Measurements from ENCODE around the gene LDAH. TPM values are rescaled to one million over a fixed set of nuclear protein-coding genes. Genes with fewer than 3 reads are reported as not detected.

Gene LDAH
- total and polyA plus RNA-seq, 7 donors = 6.0 to 18.3 (median 12.2) TPM

GRCh38 chr2:20635113-20635510 is 187.8 kb downstream of the LDAH start:
- Histone ChIP-seq H3K9me3 (no peaks in the 10 kb centered on the region), H3K4me3 (peak overlapping the region in 1 of 4 donors; percentile 4), H3K36me3 (peaks cover 0 to 8% (median 6%) of the 10 kb centered on the region in 4 donors), H3K27ac (peak overlapping the region; percentile 92 to 97 (median 94)), H3K4me1 (peaks cover 0 to 79% (median 70%) of the 10 kb centered on the region in 4 donors), H3K27me3 (no peaks in the 10 kb centered on the region)
- no peak for DNase-seq
- intact Hi-C loops (cut with DNase I) = loop anchor here (1.0 to 5.0 kb wide), 3 partner anchors 17 to 143 kb away; no protein-coding TSS in a partner anchor
- 37 to 80% methylated on average over 5 of the region's 5 CpGs for WGBS, 2 donors
- no peak for TF ChIP-seq CTCF (IDR thresholded peaks at IDR 0.05)
- no peak for TF ChIP-seq POLR2AphosphoS5 (IDR thresholded peaks at IDR 0.05)
- TF ChIP-seq POLR2A (IDR thresholded peaks at IDR 0.05) = no peak
- no peak for TF ChIP-seq EP300 (IDR thresholded peaks at IDR 0.05)

- intact Hi-C loops (cut with DNase I) = loop anchor here (1.0 to 5.0 kb wide), 3 partner anchors 16 to 142 kb away; no protein-coding TSS in a partner anchor
- H3K36me3 ChIP-seq = peaks cover 0 to 8% (median 3%) of the 10 kb centered on the region in 4 donors
- no peak for TF ChIP-seq EP300 (IDR thresholded peaks at IDR 0.05)
- no peak for TF ChIP-seq POLR2AphosphoS5 (IDR thresholded peaks at IDR 0.05)
- no peak for TF ChIP-seq CTCF (IDR thresholded peaks at IDR 0.05)
- no peak for TF ChIP-seq POLR2A (IDR thresholded peaks at IDR 0.05)
- H3K4me1 ChIP-seq = peaks cover 0 to 79% (median 71%) of the 10 kb centered on the region in 4 donors
- no peaks in the 10 kb centered on the region for H3K9me3 ChIP-seq
- peak; percentile 86 for DNase-seq
- H3K27ac ChIP-seq = peak overlapping the region; percentile 92 to 97 (median 94)
- no peak overlapping the region for H3K4me3 ChIP-seq
- WGBS, 2 donors = 36 to 68% methylated on average over 9 of the region's 9 CpGs
- no peaks in the 10 kb centered on the region for H3K27me3 ChIP-seq
Observed at GRCh38 chr2:20634507-20635112, 188.3 kb downstream of the LDAH start.

Other genes starting within 250 kb of the LDAH start
- 10 to 100 TPM; 32.3 to 54.6 (median 41.8) TPM for gene HS1BP3, start 172.0 kb downstream of the LDAH start, total RNA-seq
- gene HS1BP3, start 172.0 kb downstream of the LDAH start, polyA plus RNA-seq = 10 to 100 TPM; 25.2 to 36.3 (median 25.3) TPM
- 1 to 10 TPM in 1 of 4 donors, under 1 TPM in 3; 0.49 to 1.6 (median 0.77) TPM for gene GDF7, start 156.0 kb downstream of the LDAH start, total RNA-seq
- gene GDF7, start 156.0 kb downstream of the LDAH start, polyA plus RNA-seq = under 1 TPM; under 0.01 to 0.60 (median under 0.01) TPM
- gene APOB, start 221.0 kb upstream of the LDAH start, total RNA-seq = 1 to 10 TPM in 3 of 4 donors, under 1 TPM in 1; 0.16 to 3.6 (median 1.7) TPM
- gene APOB, start 221.0 kb upstream of the LDAH start, polyA plus RNA-seq = under 1 TPM in 2 of 3 donors, not detected in 1; under 0.01 to 0.12 TPM

All from sigmoid colon (tissue), 7 donors.